Measurements from ENCODE around the gene BABAM2. TPM values are rescaled to one million over a fixed set of nuclear protein-coding genes. Genes with fewer than 3 reads are reported as not detected.

Gene BABAM2
- total and polyA plus RNA-seq, 7 donors = 22.9 to 52.3 (median 25.2) TPM

- WGBS, 2 donors = 46 to 58% methylated on average over 9 of the region's 9 CpGs
- Histone ChIP-seq H3K27me3 (no peaks in the 10 kb centered on the region), H3K4me1 (peaks cover 0 to 17% (median 10%) of the 10 kb centered on the region in 4 donors), H3K9me3 (no peaks in the 10 kb centered on the region), H3K36me3 (no peaks in the 10 kb centered on the region), H3K4me3 (no peak overlapping the region), H3K27ac (peak overlapping the region in 3 of 4 donors; percentile 2 to 63 (median 61))
- intact Hi-C loops (cut with DNase I) = no loop called here
- no peak for DNase-seq
- TF ChIP-seq POLR2AphosphoS5 (IDR thresholded peaks at IDR 0.05) = no peak
- no peak for TF ChIP-seq POLR2A (IDR thresholded peaks at IDR 0.05)
- TF ChIP-seq CTCF (IDR thresholded peaks at IDR 0.05) = no peak
- no peak for TF ChIP-seq EP300 (IDR thresholded peaks at IDR 0.05)
Measured at GRCh38 chr2:28224648-28225472, 334.3 kb downstream of the BABAM2 start.

GRCh38 chr2:28225473-28226080 is 335.0 kb downstream of the BABAM2 start:
- no peak for DNase-seq
- H3K27ac ChIP-seq = peak overlapping the region in 3 of 4 donors; percentile 2 to 63 (median 61)
- intact Hi-C loops (cut with DNase I) = no loop called here

GRCh38 chr2:28226558-28226957 is 336.0 kb downstream of the BABAM2 start:
- intact Hi-C loops (cut with DNase I) = no loop called here
- H3K36me3 ChIP-seq = no peaks in the 10 kb centered on the region
- H3K27ac ChIP-seq = no peak overlapping the region
- no peak for DNase-seq
- 97% methylated on average over 6 of the region's 6 CpGs for WGBS, 2 donors
- no peak overlapping the region for H3K4me3 ChIP-seq
- no peaks in the 10 kb centered on the region for H3K27me3 ChIP-seq
- no peaks in the 10 kb centered on the region for H3K9me3 ChIP-seq
- H3K4me1 ChIP-seq = peaks cover 0 to 25% (median 19%) of the 10 kb centered on the region in 4 donors
- TF ChIP-seq EP300 (IDR thresholded peaks at IDR 0.05) = no peak
- TF ChIP-seq POLR2AphosphoS5 (IDR thresholded peaks at IDR 0.05) = no peak
- TF ChIP-seq CTCF (IDR thresholded peaks at IDR 0.05) = no peak
- no peak for TF ChIP-seq POLR2A (IDR thresholded peaks at IDR 0.05)

More at GRCh38 chr2:28225473-28226080, 335.0 kb downstream of the BABAM2 start:
- Histone ChIP-seq H3K4me3 (no peak overlapping the region), H3K36me3 (no peaks in the 10 kb centered on the region), H3K9me3 (no peaks in the 10 kb centered on the region), H3K4me1 (peaks cover 0 to 17% (median 10%) of the 10 kb centered on the region in 4 donors), H3K27me3 (no peaks in the 10 kb centered on the region)
- TF ChIP-seq CTCF (IDR thresholded peaks at IDR 0.05) = no peak
- no peak for TF ChIP-seq EP300 (IDR thresholded peaks at IDR 0.05)
- TF ChIP-seq POLR2A (IDR thresholded peaks at IDR 0.05) = no peak
- TF ChIP-seq POLR2AphosphoS5 (IDR thresholded peaks at IDR 0.05) = no peak
- 32 to 46% methylated on average over 3 of the region's 3 CpGs for WGBS, 2 donors

- peaks cover 0 to 32% (median 20%) of the 10 kb centered on the region in 4 donors for H3K4me1 ChIP-seq
- no peaks in the 10 kb centered on the region for H3K9me3 ChIP-seq
- no peak overlapping the region for H3K27ac ChIP-seq
- no peak for DNase-seq
- 80 to 86% methylated on average over 3 of the region's 3 CpGs for WGBS, 2 donors
- H3K36me3 ChIP-seq = no peaks in the 10 kb centered on the region
- H3K4me3 ChIP-seq = no peak overlapping the region
- no peaks in the 10 kb centered on the region for H3K27me3 ChIP-seq
- intact Hi-C loops (cut with DNase I) = no loop called here
- no peak for TF ChIP-seq POLR2A (IDR thresholded peaks at IDR 0.05)
- no peak for TF ChIP-seq EP300 (IDR thresholded peaks at IDR 0.05)
- TF ChIP-seq POLR2AphosphoS5 (IDR thresholded peaks at IDR 0.05) = no peak
Measured at GRCh38 chr2:28227498-28227897, 337.0 kb downstream of the BABAM2 start.

GRCh38 chr2:28228434-28228995 is 338.0 kb downstream of the BABAM2 start:
- peaks cover 0 to 42% (median 21%) of the 10 kb centered on the region in 4 donors for H3K4me1 ChIP-seq
- H3K27ac ChIP-seq = no peak overlapping the region
- 30 to 47% methylated on average over 1 of the region's 1 CpG for WGBS, 2 donors
- H3K36me3 ChIP-seq = no peaks in the 10 kb centered on the region
- no peaks in the 10 kb centered on the region for H3K9me3 ChIP-seq
- intact Hi-C loops (cut with DNase I) = no loop called here
- DNase-seq = no peak
- TF ChIP-seq CTCF (IDR thresholded peaks at IDR 0.05) (peak in 2 of 4 experiments; percentile 10 to 34), EP300 (IDR thresholded peaks at IDR 0.05) (no peak)
- H3K27me3 ChIP-seq = no peaks in the 10 kb centered on the region
- no peak overlapping the region for H3K4me3 ChIP-seq

Data from sigmoid colon (tissue), 7 donors.